Right atrium auricular region (tissue), 2 donors: ENCODE results near the gene ADAMTS17. TPM values are rescaled to one million over a fixed set of nuclear protein-coding genes. Genes with fewer than 3 reads are reported as not detected.

Experiments
- DNase-seq: peaks from one replicate; pipeline ENCODE4 v3.0.0-alpha.2; 2019; ENCODE audit warnings: low spot score
- H3K27ac ChIP-seq, 2 donors: fragments of 200-600 bp; sonication (generic); 1 replicate in 1 of 2; 2 replicates in 1 of 2; pipeline ENCODE4 v1.5.1; 2016 to 2019
- H3K27me3 ChIP-seq, 2 donors: fragments of 200-600 bp; sonication (generic); one replicate each; pipeline versions ENCODE4 v1.5.1 to v1.6.0; 2017 to 2019
- H3K36me3 ChIP-seq: fragments of 200-600 bp; sonication (generic); one replicate; pipeline ENCODE4 v1.5.1; 2016
- H3K4me1 ChIP-seq, 2 donors: fragments of 200-600 bp; sonication (generic); one replicate each; pipeline versions ENCODE4 v1.5.1 to v1.6.0; 2017 to 2019
- H3K4me3 ChIP-seq, 2 donors: fragments of 200-600 bp; sonication (generic); 1 replicate in 1 of 2; 2 replicates in 1 of 2; pipeline ENCODE4 v1.5.1; 2017 to 2019; ENCODE audit warnings: mild to moderate bottlenecking in 1 of 2, moderate library complexity in 1 of 2
- H3K9me3 ChIP-seq, 2 donors: fragments of 200-600 bp; sonication (generic); one replicate each; pipeline ENCODE4 v1.5.1; 2019
- total RNA-seq, 2 donors: library from RNA; depleted of rRNA; stranded (reverse); fragments of >200 nt; gene quantifications; one replicate each; pipeline ENCODE4 v1.1.0, GENCODE V29; 2016
- TF ChIP-seq, protein P1 (sequence below), 2 donors: fragments of 200-600 bp; sonication (generic); IDR thresholded peaks; one replicate each; pipeline ENCODE4 v1.5.1; 2019; ENCODE audit warnings: antibody characterized with exemption in 2 of 2

Gene ADAMTS17
- total RNA-seq, 2 donors from 2014 or later = 3.6 to 4.4 TPM

DNA sequence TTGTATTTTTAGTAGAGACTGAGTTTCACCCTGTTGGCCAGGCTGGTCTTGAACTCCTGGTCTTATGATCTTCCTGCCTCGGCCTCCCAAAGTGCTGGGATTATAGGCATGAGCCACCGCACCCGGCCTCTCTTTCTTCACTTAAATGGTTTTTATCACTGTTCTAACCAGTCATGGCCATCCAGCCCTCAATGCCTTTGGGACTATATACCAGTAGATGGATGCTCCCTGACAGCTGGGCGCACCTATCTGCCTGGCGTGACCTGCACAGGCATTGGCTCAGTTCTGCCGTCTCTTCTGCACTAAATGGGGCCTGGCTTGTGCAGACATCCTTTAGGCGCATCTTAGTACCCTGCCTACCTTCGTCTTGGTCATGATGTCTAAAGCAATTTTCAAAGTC is 233.4 kb downstream of the ADAMTS17 start:
- Histone ChIP-seq H3K4me1 (peaks cover 0 to 38% of the 10 kb centered on the region in 2 donors), H3K4me3 (no peak overlapping the region), H3K9me3 (no peaks in the 10 kb centered on the region), H3K27ac (no peak overlapping the region), H3K36me3 (no peaks in the 10 kb centered on the region), H3K27me3 (no peaks in the 10 kb centered on the region)
- TF ChIP-seq, protein P1, sequence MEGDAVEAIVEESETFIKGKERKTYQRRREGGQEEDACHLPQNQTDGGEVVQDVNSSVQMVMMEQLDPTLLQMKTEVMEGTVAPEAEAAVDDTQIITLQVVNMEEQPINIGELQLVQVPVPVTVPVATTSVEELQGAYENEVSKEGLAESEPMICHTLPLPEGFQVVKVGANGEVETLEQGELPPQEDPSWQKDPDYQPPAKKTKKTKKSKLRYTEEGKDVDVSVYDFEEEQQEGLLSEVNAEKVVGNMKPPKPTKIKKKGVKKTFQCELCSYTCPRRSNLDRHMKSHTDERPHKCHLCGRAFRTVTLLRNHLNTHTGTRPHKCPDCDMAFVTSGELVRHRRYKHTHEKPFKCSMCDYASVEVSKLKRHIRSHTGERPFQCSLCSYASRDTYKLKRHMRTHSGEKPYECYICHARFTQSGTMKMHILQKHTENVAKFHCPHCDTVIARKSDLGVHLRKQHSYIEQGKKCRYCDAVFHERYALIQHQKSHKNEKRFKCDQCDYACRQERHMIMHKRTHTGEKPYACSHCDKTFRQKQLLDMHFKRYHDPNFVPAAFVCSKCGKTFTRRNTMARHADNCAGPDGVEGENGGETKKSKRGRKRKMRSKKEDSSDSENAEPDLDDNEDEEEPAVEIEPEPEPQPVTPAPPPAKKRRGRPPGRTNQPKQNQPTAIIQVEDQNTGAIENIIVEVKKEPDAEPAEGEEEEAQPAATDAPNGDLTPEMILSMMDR (IDR thresholded peaks at IDR 0.05) = no peak
- peak; percentile 54 for DNase-seq

DNA sequence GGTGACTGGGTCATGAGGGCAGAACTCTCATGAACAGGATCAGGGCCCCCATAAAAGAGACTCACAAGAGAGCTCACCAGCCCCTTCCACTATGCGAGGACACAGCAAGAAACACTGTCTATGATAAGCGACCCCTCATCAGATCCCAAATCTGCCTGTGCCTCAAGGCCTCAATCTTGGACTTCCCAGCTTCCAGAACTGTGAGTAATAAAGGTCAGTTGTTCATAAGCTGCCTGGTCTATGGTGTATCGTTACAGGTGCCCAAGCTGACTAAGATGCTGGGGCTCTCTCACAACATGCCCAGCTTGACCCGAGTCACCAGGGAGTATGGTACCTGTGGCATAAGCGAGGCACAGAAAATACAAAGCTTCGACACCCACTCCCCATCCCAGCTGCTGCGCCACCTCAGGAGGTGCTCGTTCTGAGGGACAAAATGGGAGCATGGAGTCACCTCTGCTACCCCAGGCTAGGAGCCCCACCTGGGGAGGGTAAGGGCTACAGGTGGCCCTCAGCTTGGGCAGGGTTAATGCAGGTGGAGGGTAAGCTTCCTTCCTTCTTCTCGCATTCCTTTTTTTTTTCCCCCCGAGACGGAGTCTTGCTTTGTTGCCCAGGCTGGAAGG is 234.1 kb downstream of the ADAMTS17 start:
- peak; percentile 54 for DNase-seq
- TF ChIP-seq, protein P1 (IDR thresholded peaks at IDR 0.05) = no peak
- Histone ChIP-seq H3K4me1 (peaks cover 0 to 32% of the 10 kb centered on the region in 2 donors), H3K27ac (no peak overlapping the region), H3K4me3 (no peak overlapping the region), H3K27me3 (no peaks in the 10 kb centered on the region), H3K9me3 (no peaks in the 10 kb centered on the region), H3K36me3 (no peaks in the 10 kb centered on the region)

DNA sequence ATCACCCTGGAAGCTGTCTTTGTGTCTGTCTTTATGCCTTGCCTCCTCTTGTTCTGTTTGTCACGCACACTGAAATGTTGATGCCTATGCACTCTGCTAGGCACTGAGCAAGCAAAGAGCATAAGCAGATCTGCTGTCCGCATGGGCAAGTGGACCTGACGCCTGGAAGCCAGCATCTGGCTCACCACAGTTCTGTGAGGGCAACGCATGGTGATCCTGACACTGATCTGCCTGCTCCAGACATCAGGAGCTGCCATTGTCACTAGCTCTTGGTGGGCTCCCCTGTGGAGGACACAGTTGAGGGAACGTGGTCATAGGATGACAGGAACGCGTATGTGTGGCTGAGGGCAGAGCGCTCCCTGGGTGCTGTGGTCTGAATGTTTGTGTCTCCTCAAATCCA is 234.6 kb downstream of the ADAMTS17 start:
- TF ChIP-seq, protein P1 (IDR thresholded peaks at IDR 0.05) = no peak
- no peaks in the 10 kb centered on the region for H3K36me3 ChIP-seq
- no peak overlapping the region for H3K27ac ChIP-seq
- no peaks in the 10 kb centered on the region for H3K9me3 ChIP-seq
- no peak overlapping the region for H3K4me3 ChIP-seq
- H3K4me1 ChIP-seq = peaks cover 0 to 27% of the 10 kb centered on the region in 2 donors
- H3K27me3 ChIP-seq = no peaks in the 10 kb centered on the region
- DNase-seq = no peak

DNA sequence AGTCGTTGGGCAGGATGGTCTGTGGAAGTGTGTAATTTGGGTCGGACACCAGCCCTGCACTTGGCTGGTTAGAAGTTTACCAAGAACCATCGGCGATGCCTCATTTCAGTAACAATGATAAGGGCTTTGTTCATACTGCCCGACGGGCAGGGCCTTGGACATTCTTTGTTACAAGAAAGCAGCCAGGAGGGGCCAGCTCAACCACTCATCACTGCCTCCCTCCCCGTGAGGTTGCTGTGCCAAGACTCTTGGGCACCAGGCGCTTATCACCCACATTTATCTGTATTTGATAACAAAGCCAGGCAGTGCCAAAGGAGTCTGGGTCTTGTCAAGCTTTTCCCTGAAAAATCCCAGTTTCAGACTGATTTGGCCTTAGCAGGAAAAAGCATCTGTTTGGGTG is 235.0 kb downstream of the ADAMTS17 start:
- H3K27ac ChIP-seq = no peak overlapping the region
- H3K9me3 ChIP-seq = no peaks in the 10 kb centered on the region
- TF ChIP-seq, protein P1 (IDR thresholded peaks at IDR 0.05) = no peak
- H3K4me3 ChIP-seq = no peak overlapping the region
- H3K36me3 ChIP-seq = no peaks in the 10 kb centered on the region
- peak; percentile 57 for DNase-seq
- no peaks in the 10 kb centered on the region for H3K27me3 ChIP-seq
- peaks cover 0 to 22% of the 10 kb centered on the region in 2 donors for H3K4me1 ChIP-seq

DNA sequence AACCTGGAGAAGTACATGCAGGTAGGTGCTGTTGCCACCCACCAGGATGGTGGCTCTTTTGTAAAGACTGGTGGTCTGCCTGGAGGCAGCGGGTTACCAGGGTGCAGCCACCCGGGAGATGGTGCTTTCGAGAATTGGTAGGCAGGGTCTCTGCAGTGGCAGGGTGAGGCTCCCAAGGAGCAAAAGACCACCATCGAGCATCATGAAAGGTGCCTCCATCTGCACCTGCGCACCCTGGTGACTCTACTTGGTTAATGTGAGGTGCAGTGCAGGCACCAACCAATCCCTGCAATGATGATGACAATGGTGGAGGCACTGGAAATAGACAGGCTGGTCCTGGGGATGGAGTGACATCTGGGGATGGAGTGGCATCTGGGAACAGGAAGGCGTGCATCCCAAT is 236.7 kb downstream of the ADAMTS17 start:
- Histone ChIP-seq H3K27ac (no peak overlapping the region), H3K4me3 (no peak overlapping the region), H3K27me3 (no peaks in the 10 kb centered on the region), H3K9me3 (no peaks in the 10 kb centered on the region), H3K36me3 (no peaks in the 10 kb centered on the region), H3K4me1 (peaks cover 0 to 7% of the 10 kb centered on the region in 2 donors)
- DNase-seq = peak; percentile 43
- TF ChIP-seq, protein P1 (IDR thresholded peaks at IDR 0.05) = no peak

DNA sequence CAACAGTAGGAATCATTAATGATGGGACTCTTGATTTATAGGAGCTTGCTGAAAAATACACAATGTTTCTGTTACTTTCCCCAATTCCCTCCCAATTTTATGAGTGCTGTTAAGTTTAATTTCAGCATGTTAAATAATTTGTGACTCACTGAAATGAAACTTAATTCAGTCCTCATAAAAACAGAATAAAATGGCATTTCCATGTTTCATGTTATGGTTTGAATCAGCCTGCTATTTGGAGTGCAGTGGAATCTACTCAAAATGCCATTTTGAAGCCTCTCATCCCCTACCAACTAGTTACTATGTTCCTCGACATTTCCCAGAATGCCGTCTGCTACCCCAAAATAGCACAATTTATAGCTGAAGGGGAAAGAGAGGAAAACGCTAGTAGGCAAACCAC is 237.5 kb downstream of the ADAMTS17 start:
- TF ChIP-seq, protein P1 (IDR thresholded peaks at IDR 0.05) = no peak
- no peaks in the 10 kb centered on the region for H3K9me3 ChIP-seq
- DNase-seq = no peak
- H3K4me1 ChIP-seq = peaks cover 0 to 7% of the 10 kb centered on the region in 2 donors
- H3K36me3 ChIP-seq = no peaks in the 10 kb centered on the region
- H3K4me3 ChIP-seq = no peak overlapping the region
- no peak overlapping the region for H3K27ac ChIP-seq
- H3K27me3 ChIP-seq = no peaks in the 10 kb centered on the region
